ENCODE results near the gene WDR86.

DNA sequence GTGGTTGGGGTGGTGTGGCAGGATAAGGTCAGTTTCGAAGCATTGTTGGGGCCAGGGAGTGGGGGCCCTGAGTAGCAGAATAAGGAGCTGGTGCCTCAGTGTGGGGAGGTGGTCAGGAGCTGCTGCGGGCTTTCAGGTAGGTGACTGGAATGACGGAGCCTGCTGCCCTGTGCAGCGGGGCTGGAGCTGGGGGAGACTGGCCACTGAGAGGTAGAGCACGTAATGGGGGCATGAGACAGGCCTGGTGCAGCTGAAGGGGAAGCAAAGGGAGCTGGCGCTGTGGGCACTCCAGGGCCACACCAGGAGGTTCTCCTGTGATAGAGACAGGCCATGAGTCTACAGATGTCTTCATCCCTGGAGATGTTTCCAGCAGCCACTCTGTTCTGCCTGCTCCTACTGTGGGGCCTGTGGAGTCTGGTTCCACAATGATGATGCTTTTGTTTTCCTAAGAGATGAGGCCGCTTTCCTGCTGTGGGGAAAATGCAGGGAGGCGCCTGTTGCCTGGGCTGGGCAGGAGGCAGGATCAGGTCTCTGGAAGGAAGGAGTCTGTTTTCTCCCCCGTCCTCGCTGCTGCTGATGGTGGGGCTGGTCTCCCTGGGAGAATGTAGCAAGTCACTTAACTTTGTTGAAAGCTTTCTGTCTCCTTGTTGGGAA, 37.1 kb downstream of the WDR86 start:
- TF ChIP-seq CTCF (conservative IDR thresholded peaks at IDR 0.05): no peak
- no peak for TF ChIP-seq ZFX (IDR thresholded peaks at IDR 0.05)
